K562 (cell line): ENCODE data around the gene RASSF3. TPM values are rescaled to one million over a fixed set of nuclear protein-coding genes. Genes with fewer than 3 reads are reported as not detected.
A peak's percentile ranks its signal among the peaks of the same experiment; 100 is the strongest.

ENCODE experiments used
- ATAC-seq: fragments of 200-7000 bp; cut with Tn5 transposase; 3 replicates; pipeline ENCODE4 v1.9.1; 2020; ENCODE audit warnings: moderate library complexity
- BruUV-seq: library from RNA; stranded (reverse); fragments of 400-500 nt; replicated peaks from 2 replicates; lab custom pipeline; 2021; lab: Mats Ljungman, UMichigan
- CTCF ChIA-PET: fragments of 300-600 bp; formaldehyde crosslinking; extraction: SDS; loops from one replicate; lab custom pipeline; 2021; ENCODE audit warnings: low intra/inter-chr PET ratio; lab: Yijun Ruan, JAX
- POLR2A ChIA-PET: fragments of 300-600, 350-650 bp; sonication (Branson Sonifier 250); formaldehyde crosslinking; extraction: SDS; loops from one replicate; lab custom pipeline; 2021; ENCODE audit warnings: antibody characterized with exemption, inconsistent platforms; lab: Yijun Ruan, JAX
- DNase-seq, 4 experiments: peaks; one replicate each; pipeline versions ENCODE4 v3.0.0 to v3.0.0-alpha.2; 2011 to 2018; ENCODE audit warnings: low spot score in 3 of 4, mixed read lengths in 3 of 4; ENCODE audit errors: extremely low read depth in 1 of 4
- FAIRE-seq: peaks from 2 replicates; lab custom pipeline; 2011; peaks lifted over from hg19 to GRCh38; lab: Jason Lieb, UNC
- H2AFZ ChIP-seq: 2 replicates; pipeline ENCODE4 v1.6.0; 2011; ENCODE audit warnings: low read depth, low read length, control low read depth, inconsistent platforms
- H3K27ac ChIP-seq: fragments of 200-600 bp; 3 replicates; pipeline ENCODE4 v1.8.0; 2011; ENCODE audit warnings: low read depth, mild to moderate bottlenecking, control low read depth, inconsistent platforms, low read length, moderate library complexity, mixed read lengths; ENCODE audit errors: extremely low read depth
- H3K27me3 ChIP-seq, 2 experiments: fragments of 300-600 bp in 1 of 2; 2 replicates in 1 of 2; 3 replicates in 1 of 2; pipeline versions ENCODE4 v1.6.0 to v1.8.0; 2011; ENCODE audit warnings: inconsistent platforms in 2 of 2, low read length in 2 of 2, mild to moderate bottlenecking in 1 of 2, mixed read lengths in 1 of 2, moderate library complexity in 1 of 2; ENCODE audit not compliant: control insufficient read depth in 2 of 2, insufficient read depth in 2 of 2
- H3K36me3 ChIP-seq: fragments of 300-600 bp; 3 replicates; pipeline ENCODE4 v1.8.0; 2011; ENCODE audit warnings: mild to moderate bottlenecking, low read length, inconsistent platforms; ENCODE audit not compliant: control insufficient read depth, insufficient read depth
- H3K4me1 ChIP-seq, 2 experiments: fragments of 200-600 bp in 1 of 2; replicated peaks in 1 of 2; 2 replicates in 1 of 2; 3 replicates in 1 of 2; pipeline versions ENCODE4 v1.5.1 to v1.8.0; 2011; ENCODE audit warnings: inconsistent platforms in 2 of 2, low read length in 2 of 2, mild to moderate bottlenecking in 1 of 2, mixed read lengths in 1 of 2, moderate library complexity in 1 of 2; ENCODE audit not compliant: control insufficient read depth in 2 of 2, insufficient read depth in 2 of 2
- H3K4me2 ChIP-seq: 2 replicates; pipeline ENCODE4 v1.6.1; 2011; ENCODE audit warnings: low read length, control low read depth, inconsistent platforms, mixed read lengths; ENCODE audit not compliant: insufficient read depth
- H3K4me3 ChIP-seq: fragments of 200-600 bp; sonication (generic), shearing (Covaris generic); 2 replicates; pipeline ENCODE4 v1.5.1; 2016; ENCODE audit warnings: control low read depth, inconsistent platforms
- H3K79me2 ChIP-seq: fragments of 200-600 bp; 3 replicates; pipeline ENCODE4 v1.8.0; 2011; ENCODE audit warnings: low read length, inconsistent platforms; ENCODE audit not compliant: control insufficient read depth, insufficient read depth
- H3K9ac ChIP-seq, 2 experiments: 2 replicates each; pipeline versions ENCODE4 v1.6.0 to v1.6.1; 2011; ENCODE audit warnings: low read depth in 2 of 2, low read length in 2 of 2, control low read depth in 1 of 2, inconsistent platforms in 1 of 2, mild to moderate bottlenecking in 1 of 2, mixed read lengths in 1 of 2; ENCODE audit not compliant: insufficient read depth in 1 of 2
- H3K9me1 ChIP-seq: one replicate; pipeline ENCODE4 v1.6.0; 2011; ENCODE audit warnings: inconsistent platforms, mild to moderate bottlenecking, low read length, moderate library complexity; ENCODE audit not compliant: control insufficient read depth, insufficient read depth
- H3K9me3 ChIP-seq: replicated peaks from 2 replicates; pipeline ENCODE4 v1.5.1; 2011; ENCODE audit warnings: low read depth, low read length, inconsistent platforms; ENCODE audit not compliant: control insufficient read depth, insufficient read depth
- H4K20me1 ChIP-seq: replicated peaks from 2 replicates; pipeline ENCODE4 v1.6.1; 2011; ENCODE audit warnings: low read length, inconsistent platforms, mixed read lengths; ENCODE audit not compliant: control insufficient read depth, insufficient read depth
- BRD9 ChIP-seq: fragments of 450-650 bp; IDR thresholded peaks from 2 replicates; pipeline ENCODE4 v1.6.1; 2018; ENCODE audit warnings: low read depth; ENCODE audit not compliant: partially characterized antibody
- SIX5 ChIP-seq, 2 experiments: IDR thresholded peaks; 2 replicates each; pipeline ENCODE4 v1.6.1; 2011; ENCODE audit warnings: low read length in 2 of 2, borderline replicate concordance in 1 of 2, low read depth in 1 of 2, mild to moderate bottlenecking in 1 of 2, moderate library complexity in 1 of 2; ENCODE audit not compliant: insufficient read depth in 1 of 2
- ZNF143 ChIP-seq: sonication (generic); formaldehyde crosslinking; IDR thresholded peaks from 2 replicates; pipeline ENCODE4 v1.9.0; 2022; ENCODE audit warnings: mild to moderate bottlenecking, missing genetic modification reagents
- WGBS: fragments of 100-300 bp; shearing (Covaris generic); methylation state at CpG from one replicate; pipeline ENCODE4 v1.1.6; 2016; ENCODE audit warnings: low coverage, mixed read lengths; ENCODE audit not compliant: insufficient coverage; ENCODE audit errors: missing lambda C conversion rate; 5-methylcytosine and 5-hydroxymethylcytosine counted together
- in situ Hi-C: fragments of 300-500 bp; cut with MboI; formaldehyde crosslinking; loops from 4 replicates; pipeline ENCODE4 v1.15.0; 2018; ENCODE audit warnings: inconsistent platforms, mixed read lengths
- intact Hi-C: fragments of 100-400 bp; cut with micrococcal nuclease; formaldehyde crosslinking; loops from 2 replicates; pipeline ENCODE4 v1.14.2; 2022
- polyA plus RNA-seq, 8 experiments: library from polyadenylated mRNA; depleted of rRNA in 4 of 8; stranded (reverse) in 5 of 8; unstranded in 3 of 8; fragments of >200 nt; fragmentation: Nextera tagmentation in 2 of 8; fragmentation: Illumina TruSeq in 1 of 8; extraction: Ambion mirVana in 2 of 8; extraction: Trizol in 1 of 8; gene quantifications; 2 replicates each; pipeline versions ENCODE4 v1.2.1 to v1.2.3, GENCODE V29; 2011 to 2014; ENCODE audit warnings: inconsistent platforms in 1 of 8, missing spikeins in 1 of 8
- total RNA-seq, 7 experiments: library from RNA; depleted of rRNA in 6 of 7; stranded (reverse); fragments of >200 nt in 6 of 7; fragmentation: Illumina TruSeq in 2 of 7; extraction: Trizol in 2 of 7; gene quantifications; 2 replicates each; pipeline versions ENCODE4 v1.2.1 to v1.2.3, GENCODE V29; 2011 to 2021; ENCODE audit warnings: low replicate concordance in 1 of 7
- TF ChIP-seq, protein P1 (sequence below): fragments of 250-450 bp; sonication (Bioruptor Pico); IDR thresholded peaks from 2 replicates; pipeline ENCODE4 v1.8.0; 2022; ENCODE audit warnings: inconsistent platforms

RASSF3 gene
- total and polyA plus RNA-seq, 9 of the 15 experiments (the other 6 are each of a cell fraction or from before 2014, with no cell fraction given), result 3.7 to 39.2 (median 20.2) TPM

DNA sequence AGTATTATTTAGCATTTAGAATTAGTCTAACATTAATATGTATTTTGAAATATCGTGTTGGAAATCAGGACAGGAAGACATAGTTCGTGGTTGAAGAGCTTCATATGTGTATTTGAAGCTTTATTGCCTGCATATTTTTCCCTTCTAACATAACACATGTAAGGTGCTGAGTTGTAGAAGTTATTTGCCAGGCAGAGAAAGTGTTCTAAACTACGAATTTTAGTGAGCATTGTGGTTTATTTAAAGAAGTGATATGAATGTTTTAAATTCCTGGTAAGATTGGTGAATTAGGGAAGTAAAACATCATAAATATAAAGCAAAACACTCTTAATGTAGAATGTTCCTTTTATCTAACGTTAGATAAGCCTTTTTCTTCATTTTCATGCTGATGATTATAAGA lies 2.5 kb downstream of the RASSF3 start:
- ATAC-seq (no peak), FAIRE-seq (no peak), DNase-seq (no peak)
- CTCF ChIA-PET, result no interaction called here
- Histone ChIP-seq H3K4me1 (peaks cover 8 to 20% of the 10 kb centered on the region in 2 experiments; a peak in 4 of 5 replicates), H3K4me2 (no peak overlapping the region), H3K9me3 (no peaks in the 10 kb centered on the region; the same call in 1 of the 2 replicates), H3K9ac (no peak overlapping the region), H2AFZ (no peak overlapping the region), H3K9me1 (no peaks in the 10 kb centered on the region), H4K20me1 (no peaks in the 10 kb centered on the region), H3K79me2 (peaks cover 75% of the 10 kb centered on the region), H3K27me3 (no peaks in the 10 kb centered on the region), H3K27ac (0 out of 3 replicates have a peak overlapping the region, but pooled peaks have one; percentile 14), H3K4me3 (no peak overlapping the region; the same call in 1 of the 2 replicates), H3K36me3 (peaks cover 48% of the 10 kb centered on the region; the same call in 1 of the 3 replicates)
- POLR2A ChIA-PET, result no interaction called here
- in situ Hi-C loops, result no loop called here
- 25% methylated on average over 4 of the region's 4 CpGs for WGBS
- TF ChIP-seq ZNF143 (CRISPR knock-in tag) (no peak), BRD9 (no peak), SIX5 (IDR thresholded peaks at IDR 0.05; ENCODE audit: borderline replicate concordance in 1 of 2, insufficient read depth in 1 of 2, low read depth in 1 of 2, low read length in 2 of 2) (no peak)
- TF ChIP-seq, protein P1, sequence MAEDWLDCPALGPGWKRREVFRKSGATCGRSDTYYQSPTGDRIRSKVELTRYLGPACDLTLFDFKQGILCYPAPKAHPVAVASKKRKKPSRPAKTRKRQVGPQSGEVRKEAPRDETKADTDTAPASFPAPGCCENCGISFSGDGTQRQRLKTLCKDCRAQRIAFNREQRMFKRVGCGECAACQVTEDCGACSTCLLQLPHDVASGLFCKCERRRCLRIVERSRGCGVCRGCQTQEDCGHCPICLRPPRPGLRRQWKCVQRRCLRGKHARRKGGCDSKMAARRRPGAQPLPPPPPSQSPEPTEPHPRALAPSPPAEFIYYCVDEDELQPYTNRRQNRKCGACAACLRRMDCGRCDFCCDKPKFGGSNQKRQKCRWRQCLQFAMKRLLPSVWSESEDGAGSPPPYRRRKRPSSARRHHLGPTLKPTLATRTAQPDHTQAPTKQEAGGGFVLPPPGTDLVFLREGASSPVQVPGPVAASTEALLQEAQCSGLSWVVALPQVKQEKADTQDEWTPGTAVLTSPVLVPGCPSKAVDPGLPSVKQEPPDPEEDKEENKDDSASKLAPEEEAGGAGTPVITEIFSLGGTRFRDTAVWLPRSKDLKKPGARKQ (CRISPR knock-in tag), result 0 out of 2 replicates have a peak, but pooled peaks have one; percentile 21
- intact Hi-C loops, result loop anchor here (5.0 to 10.0 kb wide), 2 partner anchors 84 to 1588 kb away; no protein-coding TSS in a partner anchor
- no TSS peak for BruUV-seq
